Epithelial cell of proximal tubule (primary cell): Measurements from ENCODE around the gene RERG. TPM values are rescaled to one million over a fixed set of nuclear protein-coding genes. Genes with fewer than 3 reads are reported as not detected.

Experiments used
- DNase-seq: peaks from one replicate; pipeline ENCODE4 v3.0.0-alpha.2; 2011; ENCODE audit warnings: low read depth
- H3K4me3 ChIP-seq: 2 replicates; pipeline ENCODE4 v1.5.1; 2011; ENCODE audit warnings: low read depth, mild to moderate bottlenecking, low read length
- CTCF ChIP-seq: conservative IDR thresholded peaks from 2 replicates; pipeline ENCODE4 v1.5.1; 2012; ENCODE audit warnings: low read depth, mild to moderate bottlenecking, low read length
- total RNA-seq: library from RNA; depleted of rRNA; stranded (reverse); fragments of >200 nt; gene quantifications from 2 replicates; pipeline ENCODE4 v1.2.3, GENCODE V29; 2015

RERG gene
- total RNA-seq, 1 donor from 2014 or later, result 1.4 TPM

- no peak for TF ChIP-seq CTCF
- H3K4me3 ChIP-seq, result no peak overlapping the region
- DNase-seq, result no peak
These were observed 26.5 kb downstream of the RERG start for GRCh38 chr12:15194456-15195368.

DNA sequence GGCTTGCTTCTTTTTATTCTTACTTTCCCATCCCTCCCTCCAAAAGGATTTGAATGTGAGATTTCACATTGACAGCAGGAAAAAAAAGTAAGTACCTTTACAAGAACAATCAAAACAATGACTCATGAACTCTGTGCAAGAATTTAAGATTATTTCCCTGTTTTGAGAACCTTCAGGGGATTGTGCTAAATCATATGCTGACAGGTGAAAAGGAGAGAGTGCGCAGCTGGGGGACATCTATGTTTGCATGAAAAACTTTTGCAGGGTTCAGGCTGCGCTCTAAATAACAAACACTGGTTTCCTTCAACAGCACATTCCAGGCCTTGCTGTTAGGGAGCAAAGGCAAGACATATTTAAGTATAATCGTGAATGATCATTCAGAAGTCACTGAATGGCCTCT, 27.3 kb downstream of the RERG start:
- no peak for TF ChIP-seq CTCF
- H3K4me3 ChIP-seq, result no peak overlapping the region
- DNase-seq, result no peak

DNA sequence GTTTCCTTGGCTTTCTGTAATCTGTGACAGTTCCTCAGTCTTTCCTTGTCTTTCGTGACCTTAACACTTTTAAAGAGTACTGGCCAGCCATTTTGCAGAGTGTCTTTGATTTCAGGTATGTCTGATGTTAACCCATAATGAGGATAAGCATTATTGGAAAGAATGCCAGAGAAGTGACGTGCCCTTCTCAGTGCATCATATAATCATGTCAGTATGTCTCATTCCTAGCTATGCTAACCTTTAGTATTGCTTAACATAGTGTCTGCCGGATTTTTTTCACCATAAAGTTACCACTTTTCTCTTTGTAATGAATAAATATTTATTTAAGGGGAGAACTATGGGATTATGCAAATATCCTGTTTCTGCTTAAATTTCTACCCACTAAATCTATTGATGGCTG, 28.5 kb downstream of the RERG start:
- no peak overlapping the region for H3K4me3 ChIP-seq

DNA sequence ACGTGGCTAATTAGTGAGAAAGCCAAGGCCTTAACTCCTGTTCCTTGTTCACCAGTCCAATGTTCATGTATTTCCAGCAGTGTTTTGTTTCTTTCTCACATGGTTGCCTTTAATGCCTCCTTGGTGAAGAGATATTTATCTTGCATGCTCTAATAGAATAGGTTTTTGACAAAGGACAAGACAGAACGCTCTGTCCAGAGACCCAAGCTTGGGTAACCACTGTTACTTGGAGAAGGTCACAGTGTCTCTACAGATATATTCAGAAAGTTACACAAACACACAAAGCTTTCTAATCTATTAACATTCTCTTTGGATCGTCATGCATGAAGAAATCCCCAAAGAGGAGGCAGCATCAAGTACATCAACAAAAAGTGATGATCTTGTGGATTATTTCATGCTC, 33.1 kb downstream of the RERG start:
- TF ChIP-seq CTCF, result no peak
- H3K4me3 ChIP-seq, result no peak overlapping the region
- DNase-seq, result peak; percentile 54

More for the DNA sequence above, 28.5 kb downstream of the RERG start:
- DNase-seq, result no peak
- TF ChIP-seq CTCF, result no peak

GRCh38 chr12:15186597-15186996, 34.6 kb downstream of the RERG start:
- no peak for DNase-seq
- no peak overlapping the region for H3K4me3 ChIP-seq
- TF ChIP-seq CTCF, result no peak

- DNase-seq, result no peak
- no peak for TF ChIP-seq CTCF
- no peak overlapping the region for H3K4me3 ChIP-seq
These were observed 36.7 kb downstream of the RERG start for GRCh38 chr12:15184484-15184883.

- DNase-seq, result no peak
- no peak for TF ChIP-seq CTCF
- no peak overlapping the region for H3K4me3 ChIP-seq
These were observed 37.4 kb downstream of the RERG start for GRCh38 chr12:15183821-15184220.
